GM18520 (cell line): Measurements from ENCODE around the gene LRRC56.

ENCODE experiments used
- ATAC-seq: cut with Tn5 transposase; IDR thresholded peaks from one replicate; pipeline ENCODE4 v1.9.1; 2021; ENCODE audit not compliant: unreplicated experiment

LRRC56 gene

DNA sequence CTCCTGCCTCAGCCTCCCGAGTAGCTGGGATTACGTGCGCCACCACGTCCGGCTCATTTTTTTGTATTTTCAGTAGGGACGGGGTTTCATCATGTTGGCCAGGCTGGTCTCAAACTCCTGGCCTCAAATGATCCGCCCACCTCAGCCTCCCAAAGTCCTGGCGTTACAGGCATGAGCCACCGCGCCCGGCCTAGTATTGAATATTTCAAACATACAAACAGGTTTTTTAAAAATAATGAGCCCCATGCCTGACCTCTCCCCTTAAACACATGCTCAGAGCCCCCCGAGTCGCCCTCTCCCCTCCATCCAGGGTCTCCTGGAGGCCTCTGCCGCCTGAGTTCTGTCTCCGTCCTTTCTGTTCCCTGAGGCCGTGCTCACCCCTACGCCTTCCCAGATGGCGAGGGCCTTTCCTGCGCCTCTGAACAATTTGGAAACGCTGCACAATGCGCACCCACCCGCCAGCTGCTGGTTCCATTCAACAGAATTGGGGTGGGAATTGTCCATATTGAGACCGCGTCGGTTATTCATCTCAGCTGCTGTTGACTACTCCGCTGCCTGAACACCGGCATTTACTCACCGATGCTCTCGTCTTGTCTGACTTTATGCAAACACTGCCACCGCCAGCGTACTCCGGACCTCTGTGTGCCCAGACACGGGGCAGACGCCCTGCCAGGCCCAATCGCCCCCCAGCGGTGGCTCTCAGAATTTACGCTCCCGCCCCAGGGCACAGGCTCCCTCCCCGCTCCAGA, 16.7 kb upstream of the LRRC56 start:
- ATAC-seq, result no peak

DNA sequence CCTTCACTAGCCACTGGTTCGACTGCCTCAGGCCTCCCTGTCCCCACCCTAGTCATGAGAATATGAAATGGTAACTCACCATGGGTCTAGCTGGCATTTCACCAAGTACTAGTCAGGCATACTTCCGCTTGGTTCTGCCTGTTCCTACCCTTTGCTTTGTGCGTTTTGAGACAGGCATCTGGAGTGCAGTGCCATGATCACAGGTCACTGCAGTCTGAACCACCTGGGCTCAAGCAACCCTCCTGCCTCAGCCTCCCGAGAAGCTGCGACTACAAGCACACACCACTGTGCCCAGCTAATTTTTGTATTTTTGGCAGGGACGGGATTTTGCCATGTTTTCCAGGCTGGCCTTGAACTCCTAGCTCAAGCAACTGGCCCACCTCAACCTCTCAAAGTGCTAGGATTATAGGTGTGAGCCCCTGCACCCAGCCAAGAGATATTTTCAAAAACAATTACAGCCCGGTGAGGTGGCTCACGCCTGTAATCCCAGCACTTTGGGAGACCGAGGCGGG, 16.1 kb upstream of the LRRC56 start:
- no peak for ATAC-seq

DNA sequence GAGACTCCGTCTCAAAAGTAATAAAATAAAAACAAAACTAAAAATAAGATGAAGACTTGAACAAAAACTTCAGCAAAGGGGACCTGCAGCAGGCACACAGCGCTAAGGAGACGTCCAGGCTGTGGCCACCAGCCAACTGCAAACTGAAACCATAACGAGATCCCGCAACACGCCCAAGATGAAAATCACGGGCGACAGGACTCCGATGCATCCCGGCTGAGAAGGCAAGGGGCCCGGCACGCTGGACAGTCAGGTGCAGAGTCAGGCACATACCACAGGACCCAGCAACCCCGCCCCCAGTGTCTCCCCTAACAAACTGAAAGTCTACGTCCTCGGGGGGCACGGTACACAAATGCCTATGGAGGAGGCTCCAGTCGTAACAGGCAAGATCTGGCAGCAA, 11.1 kb upstream of the LRRC56 start:
- ATAC-seq, result no peak

DNA sequence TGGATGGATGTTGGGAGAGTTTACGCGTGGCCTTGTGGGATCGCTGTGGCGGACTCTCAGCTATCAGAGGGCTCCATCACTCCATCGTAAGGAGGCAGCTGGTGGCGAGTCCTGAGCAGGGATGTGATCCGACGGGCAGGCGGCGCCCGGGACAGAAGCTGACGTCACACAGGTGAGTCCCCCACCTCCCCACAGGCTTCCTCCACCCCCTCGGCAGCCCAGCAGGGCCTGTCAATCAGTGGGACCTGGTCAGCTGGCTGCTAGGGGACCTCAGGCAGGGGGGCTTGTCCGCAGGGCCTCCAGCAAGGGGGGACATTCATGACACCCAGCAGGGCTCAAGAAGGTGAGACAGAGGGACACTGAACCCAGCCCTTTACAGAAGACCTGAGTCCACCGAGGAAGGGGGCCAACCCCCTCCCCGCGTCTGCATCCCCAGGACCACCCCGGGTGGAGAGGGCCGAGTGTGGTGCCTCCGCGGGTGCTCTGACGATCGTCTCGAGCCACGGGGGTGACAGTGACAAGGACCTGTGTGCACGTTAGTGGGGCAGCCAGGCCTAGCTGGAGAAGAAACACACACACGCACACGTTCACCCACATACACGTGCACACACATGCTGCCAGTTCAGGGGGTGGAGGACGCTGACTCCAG, 9.0 kb upstream of the LRRC56 start:
- ATAC-seq, result no peak

DNA sequence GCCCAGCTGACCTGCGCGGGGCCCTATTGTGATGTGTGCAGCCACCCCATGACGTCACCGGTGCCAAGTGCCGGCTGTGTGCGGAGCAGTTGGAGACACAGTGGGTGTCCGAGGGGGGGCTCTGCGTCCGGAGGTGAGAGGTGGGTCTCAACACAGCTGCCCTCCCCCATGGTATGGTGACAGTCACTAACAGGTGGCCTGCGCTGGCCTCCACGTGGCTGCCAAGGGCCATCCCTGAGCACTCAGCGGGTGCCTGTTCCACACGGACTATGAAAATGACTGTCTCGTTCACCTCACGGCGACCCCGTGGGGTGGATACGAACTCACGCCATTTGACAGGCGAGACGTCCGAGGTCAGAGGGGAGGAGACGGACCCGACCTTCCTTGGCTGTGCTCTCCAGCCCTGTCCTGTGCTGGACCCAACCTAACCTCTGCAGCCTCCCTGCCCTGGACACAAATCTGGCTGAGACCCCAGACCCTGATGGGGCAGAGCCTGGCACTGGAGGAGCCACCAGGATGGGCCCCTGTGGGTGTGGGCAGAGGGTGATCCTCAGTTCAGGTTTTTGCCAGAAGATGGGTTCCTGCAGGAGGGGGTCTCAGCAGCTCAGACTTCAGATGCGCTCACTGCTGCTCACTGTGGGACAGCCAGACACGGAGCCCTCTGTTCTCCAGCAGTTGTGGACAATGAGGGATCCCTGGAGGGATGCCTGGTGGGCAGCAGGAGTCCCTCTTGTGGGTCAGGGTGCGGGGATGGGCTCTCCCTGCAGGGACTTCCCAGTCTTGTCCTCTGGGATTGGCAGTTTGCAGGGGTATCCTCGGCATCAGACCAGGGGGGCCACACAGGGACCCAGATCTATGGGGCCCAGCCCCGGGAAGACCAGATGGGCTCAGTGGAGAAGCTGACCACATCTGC, 8.3 kb upstream of the LRRC56 start:
- ATAC-seq, result no peak

DNA sequence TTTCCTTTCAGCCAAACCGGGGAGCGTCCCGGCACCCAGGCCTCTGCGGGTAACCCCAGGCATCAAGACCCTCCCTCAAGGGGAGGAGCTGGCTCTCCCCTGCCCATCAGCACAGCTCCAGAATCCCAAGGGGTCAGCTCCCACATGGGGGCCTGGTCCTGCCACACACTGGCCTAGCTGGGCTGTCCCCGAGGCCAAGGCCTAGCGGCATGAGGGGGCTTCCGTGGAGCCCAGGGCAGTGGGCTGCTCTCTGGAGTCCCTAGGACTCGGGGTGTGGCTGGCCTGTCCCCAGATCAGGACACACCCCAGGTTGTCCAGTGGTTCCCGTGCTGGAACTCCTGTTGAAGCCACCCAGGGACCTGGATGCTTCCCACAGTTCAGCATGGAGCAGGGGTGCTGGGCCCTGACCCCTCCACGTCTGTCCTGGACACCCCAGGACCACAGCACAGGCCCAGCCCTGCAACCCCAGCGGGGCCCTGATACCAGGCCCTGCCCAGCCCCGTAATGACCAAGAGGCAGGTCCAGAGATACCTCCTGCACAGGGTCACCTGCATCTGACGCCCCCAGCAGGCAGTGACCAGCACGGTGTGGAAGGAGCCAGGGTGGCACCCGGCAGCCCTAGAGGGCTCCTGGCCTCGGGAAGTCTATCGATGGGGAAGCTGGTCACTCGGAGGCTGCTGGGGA, 7.5 kb upstream of the LRRC56 start:
- no peak for ATAC-seq

DNA sequence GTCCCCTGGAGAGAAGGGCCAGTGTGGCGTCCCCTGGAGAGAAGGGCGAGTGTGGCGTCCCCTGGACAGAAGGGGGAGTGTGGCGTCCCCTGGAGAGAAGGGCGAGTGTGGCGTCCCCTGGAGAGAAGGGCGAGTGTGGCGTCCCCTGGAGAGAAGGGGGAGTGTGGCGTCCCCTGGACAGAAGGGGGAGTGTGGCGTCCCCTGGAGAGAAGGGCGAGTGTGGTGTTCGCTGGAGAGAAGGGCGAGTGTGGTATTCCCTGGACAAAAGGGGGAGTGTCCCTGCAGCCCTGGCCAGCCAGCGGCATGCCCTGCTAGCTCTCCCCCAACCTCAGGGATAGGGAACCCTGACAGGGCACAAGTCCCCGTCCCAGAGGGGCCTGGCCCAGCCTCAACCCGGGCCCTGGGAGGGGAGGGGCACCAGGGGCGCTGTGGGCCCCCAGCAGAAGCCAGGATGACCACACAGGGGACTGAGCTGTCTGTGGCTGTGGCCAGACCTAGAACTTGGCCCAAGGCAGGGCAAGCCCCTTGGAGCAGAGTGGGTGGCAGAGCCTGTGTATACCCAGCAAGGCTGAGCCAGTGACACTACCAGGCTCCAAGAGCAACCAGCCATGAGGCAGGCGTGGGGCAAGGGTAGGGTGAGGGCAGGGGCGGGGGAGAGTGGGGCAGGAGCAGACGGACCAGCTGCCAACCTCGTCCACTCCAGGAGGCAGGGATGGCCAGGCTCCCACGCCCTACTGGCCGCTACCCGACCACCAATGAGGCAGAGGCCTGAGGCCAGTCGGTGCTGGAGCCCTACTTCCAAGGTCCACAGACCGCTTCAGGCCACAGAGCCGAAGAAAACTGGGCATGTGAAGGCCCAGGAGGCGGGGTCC, 6.1 kb upstream of the LRRC56 start:
- ATAC-seq, result no peak

DNA sequence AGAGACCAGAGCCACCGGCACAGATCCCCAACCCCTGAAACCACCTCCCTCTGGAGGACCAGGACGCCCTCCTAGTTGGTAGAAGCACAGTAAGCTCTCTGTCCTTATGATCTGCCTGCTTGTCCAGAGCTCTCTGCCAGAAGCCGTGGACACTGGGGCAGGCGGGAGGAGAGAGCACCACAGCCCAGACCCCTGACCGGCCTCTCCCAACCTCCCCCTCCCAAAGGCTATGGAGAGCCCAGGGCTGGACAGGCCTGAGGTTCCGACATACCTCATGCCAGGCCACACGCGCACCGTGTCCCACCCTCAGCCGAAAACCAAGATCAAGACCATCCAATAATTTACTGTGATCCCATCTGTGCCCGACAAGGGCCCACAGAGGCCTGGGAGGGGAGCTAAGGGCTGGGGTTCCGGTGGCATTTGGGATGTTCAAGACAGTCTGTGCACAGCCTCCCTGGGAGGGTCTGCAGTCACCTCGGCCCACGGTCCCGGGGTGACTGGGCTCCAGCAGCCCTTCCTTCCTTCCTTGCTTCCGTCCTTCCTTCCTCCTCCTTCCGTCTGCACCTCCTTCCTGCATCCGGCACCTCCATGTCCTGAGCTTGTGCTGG, 5.3 kb upstream of the LRRC56 start:
- ATAC-seq, result no peak

DNA sequence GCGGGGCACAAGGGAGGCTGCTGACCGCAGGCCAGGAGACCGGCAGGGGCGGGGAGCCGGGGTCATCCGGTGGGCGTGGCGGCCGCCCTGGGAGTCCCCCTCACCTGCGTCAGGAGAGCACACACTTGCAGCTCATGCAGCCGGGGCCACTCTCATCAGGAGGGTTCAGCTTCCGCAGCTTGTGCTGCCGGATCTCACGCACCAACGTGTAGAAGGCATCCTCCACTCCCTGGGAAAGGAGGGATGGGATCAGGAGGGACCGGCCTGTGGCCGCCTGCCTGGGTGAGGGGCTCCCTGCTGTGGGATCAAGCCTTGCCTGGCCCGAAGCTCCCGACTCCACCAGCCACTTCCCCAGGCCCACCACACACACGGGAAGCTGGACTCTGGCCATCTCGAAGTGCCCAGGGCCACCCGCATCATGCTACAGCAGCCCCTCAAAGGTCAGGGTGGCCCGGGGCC, 4.8 kb upstream of the LRRC56 start:
- ATAC-seq, result no peak

DNA sequence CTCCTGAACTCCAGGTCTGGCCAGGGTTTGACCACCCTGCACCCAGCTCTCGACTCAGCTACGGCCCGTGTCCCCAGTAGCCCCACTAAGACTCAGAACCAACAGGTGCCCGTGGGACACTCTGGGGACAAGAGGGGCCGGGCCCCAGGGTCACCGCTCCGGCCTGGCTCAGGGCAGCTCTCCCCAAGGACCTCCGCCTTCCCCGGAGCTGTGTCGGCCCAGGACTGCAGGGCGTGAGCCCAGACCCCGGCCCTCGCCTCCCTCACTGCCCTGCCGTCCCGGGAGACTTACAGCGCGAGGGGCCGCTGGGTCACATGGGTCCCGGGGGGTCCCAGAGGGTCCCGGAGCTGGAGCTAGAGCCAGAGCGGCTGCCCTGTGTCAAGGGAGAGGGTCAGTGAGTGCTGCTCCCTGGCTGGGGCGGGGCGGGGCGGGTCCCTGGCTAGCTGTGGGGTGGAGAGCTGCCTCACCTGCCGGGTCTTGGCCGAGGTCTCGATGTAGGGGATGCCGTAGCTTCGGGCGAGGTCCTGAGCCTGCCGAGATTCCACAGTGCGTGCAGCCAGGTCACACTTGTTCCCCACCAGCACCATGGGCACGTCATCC, 4.2 kb upstream of the LRRC56 start:
- no peak for ATAC-seq

DNA sequence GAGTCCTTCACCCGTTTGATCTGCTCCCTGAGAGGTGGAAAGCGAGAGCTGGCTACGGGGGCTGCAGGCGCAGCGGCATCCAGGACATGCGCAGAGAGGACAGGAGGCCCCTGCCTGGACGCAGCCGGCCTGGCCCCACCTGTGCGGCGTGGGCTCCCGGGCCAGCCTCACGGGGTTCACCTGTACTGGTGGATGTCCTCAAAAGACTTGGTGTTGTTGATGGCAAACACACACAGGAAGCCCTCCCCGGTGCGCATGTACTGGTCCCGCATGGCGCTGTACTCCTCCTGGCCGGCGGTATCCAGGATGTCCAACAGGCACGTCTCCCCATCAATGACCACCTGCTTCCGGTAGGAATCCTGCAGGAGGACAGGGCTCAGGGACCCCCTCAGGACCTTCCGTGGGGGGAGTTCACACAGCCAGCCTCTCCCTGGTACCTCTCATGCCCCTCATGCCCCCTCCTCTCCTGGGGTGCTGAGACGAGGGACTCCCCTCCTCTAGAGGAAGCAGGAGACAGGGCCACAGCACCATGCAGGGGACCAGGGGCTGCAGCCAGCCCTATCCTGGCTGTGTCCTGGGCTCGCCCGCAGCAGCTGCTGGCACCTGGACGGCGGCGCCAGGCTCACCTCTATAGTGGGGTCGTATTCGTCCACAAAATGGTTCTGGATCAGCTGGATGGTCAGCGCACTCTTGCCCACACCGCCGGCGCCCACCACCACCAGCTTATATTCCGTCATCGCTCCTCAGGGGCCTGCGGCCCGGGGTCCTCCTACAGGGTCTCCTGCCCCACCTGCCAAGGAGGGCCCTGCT, 3.5 kb upstream of the LRRC56 start:
- no peak for ATAC-seq

DNA sequence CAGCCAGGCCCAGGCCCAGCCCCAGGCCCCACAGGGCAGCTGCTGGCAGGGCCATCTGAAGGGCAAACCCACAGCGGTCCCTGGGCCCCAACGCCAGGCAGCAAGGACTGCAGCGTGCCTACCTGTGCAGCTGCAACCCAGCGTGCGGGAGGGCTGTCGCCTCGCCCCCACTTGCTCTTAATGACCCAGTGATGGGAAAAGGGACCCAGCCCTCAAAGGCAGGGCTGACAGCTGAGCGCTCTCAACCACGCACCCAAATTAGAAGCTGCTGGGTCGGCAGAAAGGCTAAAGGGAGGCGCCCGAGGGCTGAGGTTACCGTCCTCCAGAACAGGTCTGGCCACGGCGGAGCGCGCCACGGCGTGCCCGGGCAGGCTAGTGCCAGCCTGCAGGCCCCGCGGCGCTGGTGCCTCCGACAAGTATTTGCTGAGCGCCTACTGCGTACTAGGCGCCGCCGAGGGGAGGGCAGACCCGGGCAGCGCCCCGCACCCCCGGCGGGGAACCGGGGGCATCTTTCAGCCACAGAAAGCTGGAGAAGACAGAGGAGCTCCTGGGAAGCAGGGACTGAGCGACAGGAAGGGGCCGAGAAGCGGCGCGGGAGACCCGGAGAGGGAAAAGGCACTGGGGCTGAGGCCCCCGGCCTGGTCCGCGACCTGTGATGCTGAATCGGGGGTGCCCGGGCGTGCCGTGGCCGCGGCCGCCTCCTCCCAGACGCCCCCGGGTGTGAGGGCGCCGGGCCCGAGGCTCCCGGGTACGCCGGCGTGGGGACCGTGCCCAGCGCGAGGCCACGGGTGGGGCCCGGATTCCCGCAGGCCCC, 2.7 kb upstream of the LRRC56 start:
- no peak for ATAC-seq

DNA sequence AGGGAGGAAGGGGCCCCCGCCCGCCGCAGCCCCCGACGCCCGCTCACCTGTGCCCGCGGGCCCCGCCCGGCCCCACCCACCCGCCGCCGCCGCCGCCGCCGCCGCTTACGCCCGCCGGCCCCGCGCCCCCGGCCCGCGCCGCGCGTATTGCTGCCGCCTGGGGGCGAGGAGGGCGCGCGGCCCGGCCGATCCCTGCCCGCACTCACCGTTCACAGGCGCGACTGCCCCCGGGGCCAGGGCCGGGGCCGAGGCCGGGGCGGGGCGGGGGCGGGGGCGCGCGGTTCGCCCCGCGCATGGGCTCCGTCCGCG, 2.2 kb upstream of the LRRC56 start:
- no peak for ATAC-seq

DNA sequence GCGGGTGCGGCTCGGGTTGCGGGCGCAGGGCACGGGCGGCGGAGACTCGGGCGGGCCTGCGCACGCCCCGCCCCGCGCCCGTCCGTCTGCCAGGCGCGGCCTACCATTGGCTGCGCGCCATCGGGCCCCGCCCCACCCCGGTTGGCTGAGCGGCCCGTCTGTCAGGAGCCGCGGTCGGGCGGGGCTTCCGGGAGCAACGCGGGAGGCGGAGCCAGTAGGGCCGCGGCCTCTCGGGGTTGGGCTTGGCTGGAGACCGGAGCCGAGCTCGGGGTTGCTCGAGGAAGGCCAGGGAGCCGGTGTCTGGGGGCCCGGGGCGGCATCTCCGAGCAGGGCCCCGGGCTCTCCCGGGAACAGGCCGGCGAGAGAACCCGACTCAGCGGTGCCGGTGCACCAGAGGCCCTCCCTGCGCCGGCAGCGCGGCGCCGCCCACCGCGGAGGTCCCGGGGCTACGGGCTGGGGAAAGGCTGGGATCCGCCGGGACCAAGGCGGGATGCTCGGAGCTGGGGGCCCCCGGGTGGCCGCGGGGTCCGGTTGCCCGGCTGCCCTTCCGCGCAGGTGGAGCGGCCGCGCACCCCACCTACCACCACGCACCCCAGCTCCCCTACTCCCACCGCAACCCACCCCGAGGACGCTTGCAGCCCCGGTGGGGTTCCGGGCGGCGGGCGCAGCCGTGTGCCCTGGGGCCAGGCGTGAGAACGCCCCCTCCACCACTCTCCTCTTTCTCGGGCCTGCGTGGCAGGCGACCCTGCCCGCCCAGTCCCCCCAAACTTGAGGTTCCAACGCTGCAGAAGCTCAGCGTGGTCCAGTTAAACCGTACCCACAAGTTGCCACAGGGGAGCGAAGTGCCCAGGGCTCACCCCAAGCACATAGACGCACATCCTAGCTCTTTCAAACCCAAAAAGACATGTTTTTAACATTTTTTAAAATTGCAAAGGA, 1.5 kb upstream of the LRRC56 start, which contains the start of gene HRAS:
Gene HRAS (minus strand): TSS at position 58 of the 936 bp plus-strand sequence.
- ATAC-seq, result peak; percentile 64

DNA sequence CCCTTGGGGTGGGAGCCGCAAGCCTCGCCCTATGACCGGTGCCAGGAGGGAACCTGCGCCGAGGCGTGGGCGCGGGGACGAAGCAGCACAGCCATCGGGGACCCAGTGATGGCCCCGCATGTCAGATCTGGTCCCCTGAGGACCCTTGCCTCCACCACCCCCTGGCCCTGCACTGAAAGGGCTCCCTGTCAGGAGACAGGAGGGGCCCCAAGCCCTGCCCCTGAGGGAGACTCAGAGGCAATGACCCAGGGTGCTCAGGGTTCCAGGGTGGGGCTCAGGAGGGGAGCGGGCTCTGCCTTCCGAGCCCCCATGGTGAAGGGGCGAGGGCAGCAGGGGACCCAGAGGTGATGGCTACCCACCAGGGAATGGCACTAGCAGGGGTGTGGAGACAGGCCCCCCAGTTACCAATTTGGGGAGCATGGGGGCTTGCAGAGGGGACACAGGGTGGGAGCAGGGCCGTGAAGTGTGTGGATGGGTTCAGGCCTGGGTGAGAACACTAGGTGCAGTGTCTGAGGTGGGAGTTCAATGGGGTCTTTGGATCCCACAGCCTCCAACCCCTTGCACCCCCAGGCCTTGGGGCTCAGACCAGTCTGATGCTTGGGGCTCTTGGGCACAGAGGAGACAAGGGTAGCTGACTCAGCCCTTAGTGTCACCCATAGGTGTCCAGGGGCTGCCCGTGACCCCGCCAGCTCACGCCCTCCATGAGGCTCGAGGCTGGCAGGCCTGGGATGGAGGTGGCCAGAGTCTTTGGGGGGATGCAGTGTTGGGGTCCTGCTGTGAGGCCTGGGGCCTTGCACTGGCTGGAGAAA, 499 bp downstream of the LRRC56 start:
- ATAC-seq, result no peak
